ENCODE results near the gene MAPK6. TPM values are rescaled to one million over a fixed set of nuclear protein-coding genes. Genes with fewer than 3 reads are reported as not detected.
"Not testable (repeated sequence)": the region's sequence is repeated elsewhere in the genome, so short reads cannot be mapped to it uniquely, and the experiment has no call there.

MAPK6 gene
- total and polyA plus RNA-seq, 9 of the 15 experiments (the other 6 are each of a cell fraction or from before 2014, with no cell fraction given) = 28.5 to 97.1 (median 74.0) TPM

DNA sequence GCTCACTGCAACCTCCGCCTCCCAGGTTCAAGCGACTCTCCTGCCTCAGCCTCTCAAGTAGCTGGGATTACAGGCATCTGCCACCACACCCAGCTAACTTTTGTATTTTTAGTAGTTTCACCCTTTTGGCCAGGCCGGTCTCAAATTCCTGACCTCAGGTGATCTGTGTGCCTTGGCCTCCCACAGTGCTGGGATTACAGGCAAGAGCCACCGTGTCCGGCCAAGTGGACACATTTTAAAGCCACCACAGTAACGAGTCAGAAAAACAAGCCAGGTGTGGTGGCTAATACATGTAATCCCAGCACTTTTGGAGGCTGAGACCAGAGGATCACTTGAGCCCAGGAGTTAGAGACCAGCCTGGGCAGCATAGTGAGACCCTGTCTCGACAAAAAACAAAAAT lies 35.8 kb downstream of the MAPK6 start:
- H3K9me1 ChIP-seq (ENCODE audit: control insufficient read depth, insufficient read depth, low read length); POLR2A ChIA-PET; H3K27ac ChIP-seq (ENCODE audit: extremely low read depth, low read depth, low read length); H3K9me3 ChIP-seq (replicated peaks; ENCODE audit: control insufficient read depth, insufficient read depth, low read depth, low read length); FAIRE-seq; H3K4me2 ChIP-seq (ENCODE audit: insufficient read depth, low read length); BruUV-seq (replicated peaks); H3K27me3 ChIP-seq (ENCODE audit: control insufficient read depth in 2 of 2, insufficient read depth in 2 of 2, low read length in 2 of 2); in situ Hi-C loops (cut with MboI); H4K20me1 ChIP-seq (replicated peaks; ENCODE audit: control insufficient read depth, insufficient read depth, low read length); H3K4me3 ChIP-seq; H3K4me1 ChIP-seq (replicated peaks in 1 of 2; ENCODE audit: control insufficient read depth in 2 of 2, insufficient read depth in 2 of 2, low read length in 2 of 2); CTCF ChIA-PET (ENCODE audit: low intra/inter-chr PET ratio); intact Hi-C loops (cut with micrococcal nuclease); H3K9ac ChIP-seq (ENCODE audit: insufficient read depth in 1 of 2, low read depth in 2 of 2, low read length in 2 of 2); ATAC-seq; DNase-seq (ENCODE audit: extremely low read depth in 1 of 4, low spot score in 3 of 4); H2AFZ ChIP-seq (ENCODE audit: low read depth, low read length): not testable (repeated sequence)
- TF ChIP-seq ZNF121 (CRISPR knock-in tag; conservative IDR thresholded peaks at IDR 0.05) = 0 out of 2 replicates have a peak, but pooled peaks have one; percentile 36
- WGBS (ENCODE audit: insufficient coverage, low coverage, missing lambda C conversion rate) = 98% methylated on average over 7 of the region's 7 CpGs
- Histone ChIP-seq H3K36me3 (ENCODE audit: control insufficient read depth, insufficient read depth, low read length) (peaks cover 87% of the 10 kb centered on the region), H3K79me2 (ENCODE audit: control insufficient read depth, insufficient read depth, low read length) (peaks cover 22% of the 10 kb centered on the region)

DNA sequence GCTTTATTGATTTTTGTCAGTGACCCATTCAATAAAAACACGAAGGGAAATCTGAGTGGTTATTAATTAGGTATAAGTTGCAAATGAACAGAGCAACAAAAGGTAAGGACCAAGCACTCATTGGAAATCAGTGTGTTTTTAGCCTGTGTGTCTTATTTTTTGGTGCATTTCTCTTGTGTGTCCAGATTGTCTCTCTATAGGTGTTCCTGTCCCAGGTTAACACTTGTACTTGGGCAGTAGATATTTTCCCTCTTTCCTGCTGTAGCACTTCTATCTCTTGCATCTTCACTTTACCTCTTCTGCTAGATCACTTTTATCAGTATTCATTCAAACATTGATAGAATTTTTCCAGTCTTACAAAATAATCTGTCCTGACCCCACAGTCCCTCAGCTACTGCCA lies 37.0 kb downstream of the MAPK6 start:
- peaks cover 87% of the 10 kb centered on the region for H3K36me3 ChIP-seq (ENCODE audit: control insufficient read depth, insufficient read depth, low read length)
- POLR2A ChIA-PET = no interaction called here
- H4K20me1 ChIP-seq (replicated peaks; ENCODE audit: control insufficient read depth, insufficient read depth, low read length) = 0 out of 2 replicates have a peak, but pooled peaks cover 4% of the 10 kb centered on the region
- H3K79me2 ChIP-seq (ENCODE audit: control insufficient read depth, insufficient read depth, low read length) = peaks cover 17% of the 10 kb centered on the region; the same call in 2 of the 3 replicates
- TF ChIP-seq RFX5 (IDR thresholded peaks at IDR 0.05; ENCODE audit: low read depth, low read length) (no peak), OTX1 (CRISPR knock-in tag; IDR thresholded peaks at IDR 0.05) (no peak), CEBPB (tag; IDR thresholded peaks at IDR 0.05) (no peak), CC2D1A (IDR thresholded peaks at IDR 0.05) (no peak), TRIM24 (IDR thresholded peaks at IDR 0.05) (no peak), NR4A1 (CRISPR knock-in tag; IDR thresholded peaks at IDR 0.05) (no peak), NR4A1 (tag; IDR thresholded peaks at IDR 0.05) (no peak), ZNF12 (CRISPR knock-in tag; IDR thresholded peaks at IDR 0.05) (no peak), CTBP1 (IDR thresholded peaks at IDR 0.05; ENCODE audit: borderline replicate concordance) (no peak), NFXL1 (CRISPR knock-in tag; IDR thresholded peaks at IDR 0.05) (no peak), SOX6 (IDR thresholded peaks at IDR 0.05) (no peak), NR2C2 (CRISPR knock-in tag; IDR thresholded peaks at IDR 0.05) (no peak), NR2C2 (tag; IDR thresholded peaks at IDR 0.05) (no peak), CBFB (CRISPR knock-in tag; IDR thresholded peaks at IDR 0.05) (no peak)
- TF ChIP-seq, protein P1, sequence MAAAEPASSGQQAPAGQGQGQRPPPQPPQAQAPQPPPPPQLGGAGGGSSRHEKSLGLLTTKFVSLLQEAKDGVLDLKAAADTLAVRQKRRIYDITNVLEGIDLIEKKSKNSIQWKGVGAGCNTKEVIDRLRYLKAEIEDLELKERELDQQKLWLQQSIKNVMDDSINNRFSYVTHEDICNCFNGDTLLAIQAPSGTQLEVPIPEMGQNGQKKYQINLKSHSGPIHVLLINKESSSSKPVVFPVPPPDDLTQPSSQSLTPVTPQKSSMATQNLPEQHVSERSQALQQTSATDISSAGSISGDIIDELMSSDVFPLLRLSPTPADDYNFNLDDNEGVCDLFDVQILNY (CRISPR knock-in tag; IDR thresholded peaks at IDR 0.05) = no peak
- TF ChIP-seq, protein P2, sequence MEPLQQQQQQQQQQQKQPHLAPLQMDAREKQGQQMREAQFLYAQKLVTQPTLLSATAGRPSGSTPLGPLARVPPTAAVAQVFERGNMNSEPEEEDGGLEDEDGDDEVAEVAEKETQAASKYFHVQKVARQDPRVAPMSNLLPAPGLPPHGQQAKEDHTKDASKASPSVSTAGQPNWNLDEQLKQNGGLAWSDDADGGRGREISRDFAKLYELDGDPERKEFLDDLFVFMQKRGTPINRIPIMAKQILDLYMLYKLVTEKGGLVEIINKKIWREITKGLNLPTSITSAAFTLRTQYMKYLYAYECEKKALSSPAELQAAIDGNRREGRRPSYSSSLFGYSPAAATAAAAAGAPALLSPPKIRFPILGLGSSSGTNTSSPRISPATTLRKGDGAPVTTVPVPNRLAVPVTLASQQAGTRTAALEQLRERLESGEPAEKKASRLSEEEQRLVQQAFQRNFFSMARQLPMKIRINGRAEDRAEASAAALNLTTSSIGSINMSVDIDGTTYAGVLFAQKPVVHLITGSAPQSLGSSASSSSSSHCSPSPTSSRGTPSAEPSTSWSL (CRISPR knock-in tag; IDR thresholded peaks at IDR 0.05; ENCODE audit: borderline replicate concordance) = no peak
- in situ Hi-C loops (cut with MboI) (no loop called here), intact Hi-C loops (cut with micrococcal nuclease) (no loop called here)
- H3K4me1 ChIP-seq (replicated peaks in 1 of 2; ENCODE audit: control insufficient read depth in 2 of 2, insufficient read depth in 2 of 2, low read length in 2 of 2) = no peaks in the 10 kb centered on the region; a peak in 1 of 5 replicates
- FAIRE-seq = no peak
- H2AFZ ChIP-seq (ENCODE audit: low read depth, low read length) = no peak overlapping the region
- H3K9me1 ChIP-seq (ENCODE audit: control insufficient read depth, insufficient read depth, low read length) = no peaks in the 10 kb centered on the region
- DNase-seq (ENCODE audit: extremely low read depth in 1 of 4, low spot score in 3 of 4) = no peak
- no peaks in the 10 kb centered on the region for H3K27me3 ChIP-seq (ENCODE audit: control insufficient read depth in 2 of 2, insufficient read depth in 2 of 2, low read length in 2 of 2)
- no peak overlapping the region for H3K27ac ChIP-seq (ENCODE audit: extremely low read depth, low read depth, low read length)
- ATAC-seq = no peak
- 96% methylated on average over 1 of the region's 1 CpG for WGBS (ENCODE audit: insufficient coverage, low coverage, missing lambda C conversion rate)
- no peak overlapping the region for H3K4me2 ChIP-seq (ENCODE audit: insufficient read depth, low read length)
- no peak overlapping the region for H3K9ac ChIP-seq (ENCODE audit: insufficient read depth in 1 of 2, low read depth in 2 of 2, low read length in 2 of 2)
- no peaks in the 10 kb centered on the region; the same call in 1 of the 2 replicates for H3K9me3 ChIP-seq (replicated peaks; ENCODE audit: control insufficient read depth, insufficient read depth, low read depth, low read length)
- BruUV-seq (replicated peaks) = no TSS peak
- CTCF ChIA-PET (ENCODE audit: low intra/inter-chr PET ratio) = no interaction called here
- H3K4me3 ChIP-seq = no peak overlapping the region

Data from K562 (cell line).